Cardiac fibroblast (primary cell): ENCODE results near the gene ZNF799.
A peak's percentile ranks its signal among the peaks of the same experiment; 100 is the strongest.
"Not testable (repeated sequence)": the region's sequence is repeated elsewhere in the genome, so short reads cannot be mapped to it uniquely, and the experiment has no call there.

Experiments used
- DNase-seq, 2 donors: peaks; one replicate each; pipeline versions ENCODE4 v3.0.0 to v3.0.0-alpha.2; 2010; ENCODE audit warnings: low read depth in 2 of 2
- H3K4me3 ChIP-seq, 2 donors: replicated peaks in 1 of 2; 1 replicate in 1 of 2; 2 replicates in 1 of 2; pipeline ENCODE4 v1.5.1; 2011; ENCODE audit warnings: low read depth in 2 of 2, low read length in 2 of 2, mild to moderate bottlenecking in 2 of 2, moderate library complexity in 1 of 2
- CTCF ChIP-seq: IDR thresholded peaks from one replicate; pipeline ENCODE4 v1.5.1; 2011; ENCODE audit warnings: low read depth, mild to moderate bottlenecking, low read length, inconsistent platforms

The ZNF799 gene

GRCh38 chr19:12425236-12425887 is 24.3 kb upstream of the ZNF799 start:
- no peak for TF ChIP-seq CTCF
- no peak overlapping the region for H3K4me3 ChIP-seq
- no peak for DNase-seq

GRCh38 chr19:12417273-12417672 is 16.2 kb upstream of the ZNF799 start:
- H3K4me3 ChIP-seq, DNase-seq: not testable (repeated sequence)

- TF ChIP-seq CTCF, result no peak
- no peak overlapping the region for H3K4me3 ChIP-seq
- DNase-seq, result no peak
Measured at GRCh38 chr19:12411893-12412292, 10.8 kb upstream of the ZNF799 start.

GRCh38 chr19:12399901-12400632 is 1.0 kb downstream of the ZNF799 start:
- H3K4me3 ChIP-seq, result peak overlapping the region; percentile 79 to 87
- peak in 1 of 2 donors; percentile 10 for DNase-seq

GRCh38 chr19:12391148-12391547 is 9.9 kb downstream of the ZNF799 start:
- H3K4me3 ChIP-seq, DNase-seq: not testable (repeated sequence)

- not testable (repeated sequence) for H3K4me3 ChIP-seq, DNase-seq
Measured at GRCh38 chr19:12386365-12386764, 14.7 kb downstream of the ZNF799 start.

GRCh38 chr19:12380444-12380737 is 20.7 kb downstream of the ZNF799 start:
- no peak for TF ChIP-seq CTCF
- no peak for DNase-seq
- H3K4me3 ChIP-seq, result no peak overlapping the region

- no peak for DNase-seq
- no peak for TF ChIP-seq CTCF
- H3K4me3 ChIP-seq, result no peak overlapping the region
Measured at GRCh38 chr19:12379732-12380443, 21.2 kb downstream of the ZNF799 start.

GRCh38 chr19:12374026-12374425 is 27.0 kb downstream of the ZNF799 start:
- no peak for DNase-seq

More at GRCh38 chr19:12374026-12374425, 27.0 kb downstream of the ZNF799 start:
- H3K4me3 ChIP-seq, result no peak overlapping the region
- TF ChIP-seq CTCF, result no peak
